H1 (cell line): ENCODE measurements around the gene SH2D1A.

Experiments
- EP300 ChIP-seq, 2 experiments: IDR thresholded peaks; 1 replicate in 1 of 2; 2 replicates in 1 of 2; pipeline ENCODE4 v1.6.1; 2011 to 2012; ENCODE audit warnings: low read depth in 2 of 2, low read length in 2 of 2, mild to moderate bottlenecking in 2 of 2, borderline replicate concordance in 1 of 2, inconsistent platforms in 1 of 2, moderate library complexity in 1 of 2
- POLR2AphosphoS5 ChIP-seq: IDR thresholded peaks from 2 replicates; pipeline ENCODE4 v1.6.1; 2011; ENCODE audit warnings: low read depth, low read length
- SIX5 ChIP-seq: IDR thresholded peaks from 2 replicates; pipeline ENCODE4 v1.6.1; 2011; ENCODE audit warnings: mild to moderate bottlenecking, low read depth, low read length
- YY1 ChIP-seq: IDR thresholded peaks from 2 replicates; pipeline ENCODE4 v1.6.1; 2011; ENCODE audit warnings: low read depth, mild to moderate bottlenecking, low read length
- TF ChIP-seq, protein P1 (sequence below), 3 experiments: IDR thresholded peaks; 1 replicate in 2 of 3; 2 replicates in 1 of 3; pipeline versions ENCODE4 v1.5.1 to v1.6.1; 2011; ENCODE audit warnings: low read length in 3 of 3, mild to moderate bottlenecking in 3 of 3, inconsistent platforms in 2 of 3, low read depth in 1 of 3, moderate library complexity in 1 of 3; ENCODE audit not compliant: insufficient read depth in 1 of 3; ENCODE audit errors: control extremely low read depth in 1 of 3
- TF ChIP-seq, protein P2 (sequence below): IDR thresholded peaks from 2 replicates; pipeline ENCODE4 v1.6.1; 2011; ENCODE audit warnings: low read length, improper control_type of control experiment
- TF ChIP-seq, protein P3 (sequence below): IDR thresholded peaks from 2 replicates; pipeline ENCODE4 v1.6.1; 2012; ENCODE audit warnings: inconsistent platforms

DNA sequence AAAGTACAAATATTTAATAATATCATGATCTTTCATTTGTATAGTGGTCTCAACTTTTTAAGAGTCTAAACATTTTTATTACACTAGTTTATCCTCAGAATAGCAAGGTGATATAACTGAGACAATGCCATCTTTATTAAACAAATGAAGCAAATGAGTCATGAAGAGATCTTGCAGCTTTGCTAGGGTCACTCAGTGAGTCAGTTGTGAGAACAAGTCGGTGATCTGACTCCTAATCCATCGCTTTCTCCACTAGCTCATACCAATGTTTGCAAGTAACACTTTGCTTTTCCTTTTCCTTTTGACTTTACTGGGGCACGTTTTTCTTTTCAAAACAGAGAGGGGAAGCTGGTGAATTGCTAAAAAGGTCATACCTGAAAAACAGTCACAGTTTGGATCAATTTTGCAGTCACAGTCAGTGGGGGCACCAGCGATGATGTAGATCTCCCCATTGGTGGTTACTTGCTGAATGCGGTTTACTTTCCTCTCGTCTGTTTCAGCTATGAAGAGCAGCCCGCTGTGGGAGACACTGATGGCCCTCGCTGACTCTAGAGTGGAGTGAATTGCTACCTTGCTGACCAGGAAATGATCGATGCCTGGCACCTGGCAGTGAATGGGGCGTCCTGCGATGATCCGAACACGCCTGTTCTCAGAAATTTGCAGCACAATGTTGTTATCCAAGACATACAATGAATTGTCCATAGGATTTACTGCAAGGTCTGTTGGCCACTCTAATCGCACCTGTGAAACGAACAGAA, 75.7 kb downstream of the SH2D1A start:
- no peak for TF ChIP-seq POLR2AphosphoS5
- no peak for TF ChIP-seq SIX5
- TF ChIP-seq, protein P1, sequence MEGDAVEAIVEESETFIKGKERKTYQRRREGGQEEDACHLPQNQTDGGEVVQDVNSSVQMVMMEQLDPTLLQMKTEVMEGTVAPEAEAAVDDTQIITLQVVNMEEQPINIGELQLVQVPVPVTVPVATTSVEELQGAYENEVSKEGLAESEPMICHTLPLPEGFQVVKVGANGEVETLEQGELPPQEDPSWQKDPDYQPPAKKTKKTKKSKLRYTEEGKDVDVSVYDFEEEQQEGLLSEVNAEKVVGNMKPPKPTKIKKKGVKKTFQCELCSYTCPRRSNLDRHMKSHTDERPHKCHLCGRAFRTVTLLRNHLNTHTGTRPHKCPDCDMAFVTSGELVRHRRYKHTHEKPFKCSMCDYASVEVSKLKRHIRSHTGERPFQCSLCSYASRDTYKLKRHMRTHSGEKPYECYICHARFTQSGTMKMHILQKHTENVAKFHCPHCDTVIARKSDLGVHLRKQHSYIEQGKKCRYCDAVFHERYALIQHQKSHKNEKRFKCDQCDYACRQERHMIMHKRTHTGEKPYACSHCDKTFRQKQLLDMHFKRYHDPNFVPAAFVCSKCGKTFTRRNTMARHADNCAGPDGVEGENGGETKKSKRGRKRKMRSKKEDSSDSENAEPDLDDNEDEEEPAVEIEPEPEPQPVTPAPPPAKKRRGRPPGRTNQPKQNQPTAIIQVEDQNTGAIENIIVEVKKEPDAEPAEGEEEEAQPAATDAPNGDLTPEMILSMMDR (IDR thresholded peaks at IDR 0.05; ENCODE audit: control extremely low read depth in 1 of 3, insufficient read depth in 1 of 3, low read depth in 1 of 3, low read length in 3 of 3) = no peak
- TF ChIP-seq EP300 (IDR thresholded peaks at IDR 0.05; ENCODE audit: borderline replicate concordance in 1 of 2, low read depth in 2 of 2, low read length in 2 of 2) = no peak
- no peak for TF ChIP-seq YY1
- TF ChIP-seq, protein P2, sequence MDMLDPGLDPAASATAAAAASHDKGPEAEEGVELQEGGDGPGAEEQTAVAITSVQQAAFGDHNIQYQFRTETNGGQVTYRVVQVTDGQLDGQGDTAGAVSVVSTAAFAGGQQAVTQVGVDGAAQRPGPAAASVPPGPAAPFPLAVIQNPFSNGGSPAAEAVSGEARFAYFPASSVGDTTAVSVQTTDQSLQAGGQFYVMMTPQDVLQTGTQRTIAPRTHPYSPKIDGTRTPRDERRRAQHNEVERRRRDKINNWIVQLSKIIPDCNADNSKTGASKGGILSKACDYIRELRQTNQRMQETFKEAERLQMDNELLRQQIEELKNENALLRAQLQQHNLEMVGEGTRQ = no peak
- TF ChIP-seq, protein P3, sequence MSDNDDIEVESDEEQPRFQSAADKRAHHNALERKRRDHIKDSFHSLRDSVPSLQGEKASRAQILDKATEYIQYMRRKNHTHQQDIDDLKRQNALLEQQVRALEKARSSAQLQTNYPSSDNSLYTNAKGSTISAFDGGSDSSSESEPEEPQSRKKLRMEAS = no peak
